Effector memory CD4-positive, alpha-beta T cell (primary cell): ENCODE data around the gene KITLG.
"Not testable (repeated sequence)": the region's sequence is repeated elsewhere in the genome, so short reads cannot be mapped to it uniquely, and the experiment has no call there.

Experiments used
- DNase-seq, 3 donors: peaks; one replicate each; pipeline ENCODE4 v3.0.0-alpha.2; 2020
- H3K27ac ChIP-seq: 2 replicates; pipeline ENCODE4 v1.7.0; 2013; ENCODE audit warnings: mild to moderate bottlenecking, low read length, moderate library complexity; ENCODE audit not compliant: insufficient read depth, poor library complexity, severe bottlenecking
- H3K27me3 ChIP-seq: replicated peaks from 2 replicates; pipeline ENCODE4 v1.7.0; 2013; ENCODE audit warnings: mild to moderate bottlenecking, low read length; ENCODE audit not compliant: insufficient read depth, control insufficient read depth, poor library complexity, severe bottlenecking
- H3K36me3 ChIP-seq: 2 replicates; pipeline ENCODE4 v1.7.0; 2013; ENCODE audit warnings: mild to moderate bottlenecking, low read length, moderate library complexity; ENCODE audit not compliant: control insufficient read depth, insufficient read depth
- H3K4me1 ChIP-seq: 2 replicates; pipeline ENCODE4 v1.7.0; 2013; ENCODE audit warnings: low read length, mild to moderate bottlenecking; ENCODE audit not compliant: control insufficient read depth, insufficient read depth, poor library complexity, severe bottlenecking
- H3K4me3 ChIP-seq: 2 replicates; pipeline ENCODE4 v1.7.0; 2013; ENCODE audit warnings: low read length, low read depth, mild to moderate bottlenecking; ENCODE audit not compliant: insufficient read depth, poor library complexity, severe bottlenecking
- H3K9me3 ChIP-seq: 2 replicates; pipeline ENCODE4 v1.7.0; 2013; ENCODE audit warnings: mild to moderate bottlenecking, low read length, moderate library complexity; ENCODE audit not compliant: control insufficient read depth

KITLG gene

DNA sequence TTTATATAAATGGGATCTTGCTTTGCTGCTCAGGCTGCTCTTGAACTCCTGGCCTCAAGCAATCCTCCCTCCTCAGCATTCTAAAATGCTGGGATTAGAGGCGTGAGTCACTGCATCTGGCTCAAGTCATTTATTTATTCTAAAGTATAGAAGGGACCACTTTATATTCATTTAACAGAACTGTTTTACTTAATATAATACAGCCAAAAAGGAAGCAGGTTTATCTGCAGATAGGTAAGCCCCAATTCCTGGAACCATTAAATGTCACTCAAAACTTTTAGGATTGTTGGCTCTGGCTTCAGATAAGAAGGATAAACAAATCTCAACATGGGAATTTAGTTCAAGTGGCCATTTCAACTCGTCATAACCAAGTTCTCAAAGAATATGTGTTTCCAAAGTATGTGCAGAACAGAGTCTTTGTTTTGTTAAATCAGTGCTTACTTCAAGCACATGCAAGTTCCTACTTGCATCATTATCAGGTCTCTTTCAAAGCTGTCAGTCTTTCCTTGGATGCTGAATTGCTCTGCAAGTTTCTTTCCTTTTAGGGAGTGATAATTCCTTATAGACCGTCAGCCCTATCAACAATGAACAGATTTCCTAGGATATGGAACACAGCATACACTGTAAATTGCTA, 60.4 kb downstream of the KITLG start:
- no peaks in the 10 kb centered on the region for H3K9me3 ChIP-seq
- H3K27me3 ChIP-seq = no peaks in the 10 kb centered on the region
- no peak overlapping the region for H3K27ac ChIP-seq
- H3K4me3 ChIP-seq = no peak overlapping the region
- DNase-seq = no peak
- H3K4me1 ChIP-seq = no peaks in the 10 kb centered on the region
- no peaks in the 10 kb centered on the region for H3K36me3 ChIP-seq

DNA sequence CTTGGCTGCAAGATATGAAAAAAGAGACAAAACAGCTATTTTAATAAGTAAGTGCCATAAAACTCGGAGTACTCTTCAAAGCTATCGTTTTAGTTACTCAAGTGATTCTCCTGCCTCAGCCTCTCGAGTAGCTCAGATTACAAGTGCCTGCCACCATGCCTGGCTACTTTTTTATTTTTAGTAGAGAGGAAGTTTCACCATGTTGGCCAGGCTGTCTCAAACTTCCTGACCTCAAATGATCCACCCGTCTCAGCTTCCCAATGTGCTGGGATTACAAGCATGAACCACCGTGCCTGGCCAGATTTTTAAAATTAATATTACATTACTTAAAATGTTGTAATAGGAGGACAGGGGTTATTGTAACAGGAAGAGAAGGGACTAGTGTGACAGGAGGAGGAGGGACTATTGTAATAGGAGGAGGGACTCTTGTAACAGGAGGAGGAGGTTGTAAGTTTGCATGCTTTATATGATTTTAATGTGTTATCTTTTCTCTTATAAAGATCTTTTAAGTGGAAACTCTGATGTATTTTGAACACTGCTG, 61.3 kb downstream of the KITLG start:
- Histone ChIP-seq H3K27me3 (no peaks in the 10 kb centered on the region), H3K36me3 (no peaks in the 10 kb centered on the region), H3K4me1 (no peaks in the 10 kb centered on the region), H3K9me3 (no peaks in the 10 kb centered on the region), H3K4me3 (no peak overlapping the region), H3K27ac (no peak overlapping the region)
- no peak for DNase-seq

DNA sequence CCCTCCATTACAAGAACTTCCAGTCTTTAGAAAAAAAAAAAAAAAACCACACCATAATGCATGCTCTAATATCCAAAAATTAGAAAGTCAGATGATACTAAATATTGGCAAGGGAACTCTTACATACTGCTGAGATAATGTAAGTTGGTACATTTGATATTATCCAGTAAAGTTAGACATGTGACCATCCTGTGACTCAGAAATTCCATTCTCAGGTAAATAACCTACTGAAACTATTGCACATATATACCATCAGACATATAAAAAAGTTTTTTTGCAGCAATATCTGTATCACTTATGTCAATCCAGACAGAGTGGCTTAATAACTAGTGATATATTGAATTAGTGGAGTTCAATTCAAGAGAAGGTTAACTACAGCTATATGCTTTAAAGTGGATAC, 63.5 kb downstream of the KITLG start:
- Histone ChIP-seq H3K36me3 (no peaks in the 10 kb centered on the region), H3K27ac (no peak overlapping the region), H3K9me3 (no peaks in the 10 kb centered on the region), H3K27me3 (no peaks in the 10 kb centered on the region), H3K4me1 (no peaks in the 10 kb centered on the region), H3K4me3 (no peak overlapping the region)
- DNase-seq = no peak

DNA sequence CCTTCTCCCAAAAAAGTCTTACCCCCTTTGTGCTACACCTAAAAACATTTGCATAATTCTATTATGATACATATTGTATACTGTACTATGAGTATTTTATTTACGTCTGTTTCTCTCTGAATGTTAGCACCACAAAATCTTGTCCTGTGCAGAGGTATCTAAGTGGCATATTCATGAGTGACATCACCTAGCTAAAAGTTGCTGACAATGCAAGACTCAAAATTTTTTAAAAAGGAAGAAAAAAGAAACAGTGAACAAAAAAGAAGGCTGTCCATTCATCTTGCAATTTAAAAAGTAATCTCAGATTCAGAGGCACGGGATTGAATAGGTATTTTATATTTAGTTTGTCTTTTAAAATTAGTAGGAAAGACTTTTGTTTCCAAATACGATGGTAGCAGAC, 69.4 kb downstream of the KITLG start:
- Histone ChIP-seq H3K4me3 (no peak overlapping the region), H3K27me3 (no peaks in the 10 kb centered on the region), H3K27ac (no peak overlapping the region), H3K36me3 (no peaks in the 10 kb centered on the region), H3K4me1 (no peaks in the 10 kb centered on the region), H3K9me3 (no peaks in the 10 kb centered on the region)
- no peak for DNase-seq

DNA sequence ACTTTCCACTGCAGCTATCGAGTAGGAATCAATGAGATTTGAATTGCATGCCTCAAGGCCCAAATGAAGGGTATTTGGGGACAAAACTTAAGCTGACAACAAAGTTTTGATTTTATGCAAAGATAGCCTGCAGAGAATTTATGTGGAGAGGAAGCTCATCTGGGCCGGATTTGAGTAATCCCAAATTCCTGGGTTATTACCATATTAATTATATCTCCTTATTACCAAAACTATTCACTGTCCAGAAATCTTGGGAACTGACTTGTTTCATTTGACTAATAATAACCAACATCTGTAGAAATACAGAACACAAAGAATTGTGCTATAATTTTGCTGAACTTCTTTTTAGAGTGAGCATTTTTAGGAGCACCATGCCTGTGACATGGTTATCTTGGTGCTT, 70.4 kb downstream of the KITLG start:
- Histone ChIP-seq H3K4me3 (no peak overlapping the region), H3K4me1 (no peaks in the 10 kb centered on the region), H3K9me3 (no peaks in the 10 kb centered on the region), H3K27me3 (no peaks in the 10 kb centered on the region), H3K36me3 (no peaks in the 10 kb centered on the region), H3K27ac (no peak overlapping the region)
- no peak for DNase-seq

DNA sequence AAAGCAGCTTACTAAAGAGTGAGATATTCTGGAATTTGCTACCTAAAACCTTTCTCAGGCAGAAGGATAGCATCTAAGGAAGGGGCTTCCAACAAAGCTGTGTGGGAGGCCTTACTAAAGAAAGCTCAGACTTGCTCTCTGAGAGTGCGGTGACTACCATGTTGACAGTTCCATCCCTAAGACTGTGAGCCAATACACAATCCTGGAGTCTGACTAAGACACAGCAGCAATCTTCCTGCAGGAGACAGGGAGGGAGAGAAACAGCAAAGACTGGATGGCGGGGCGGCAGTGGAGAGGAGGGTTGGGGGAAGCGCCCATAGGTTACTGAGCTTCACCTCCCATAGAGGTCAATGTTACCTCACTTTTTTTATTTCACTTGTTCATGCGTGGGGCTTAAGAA, 70.9 kb downstream of the KITLG start:
- DNase-seq = no peak
- Histone ChIP-seq H3K36me3 (no peaks in the 10 kb centered on the region), H3K27me3 (no peaks in the 10 kb centered on the region), H3K27ac (no peak overlapping the region), H3K4me3 (no peak overlapping the region), H3K9me3 (no peaks in the 10 kb centered on the region), H3K4me1 (no peaks in the 10 kb centered on the region)

DNA sequence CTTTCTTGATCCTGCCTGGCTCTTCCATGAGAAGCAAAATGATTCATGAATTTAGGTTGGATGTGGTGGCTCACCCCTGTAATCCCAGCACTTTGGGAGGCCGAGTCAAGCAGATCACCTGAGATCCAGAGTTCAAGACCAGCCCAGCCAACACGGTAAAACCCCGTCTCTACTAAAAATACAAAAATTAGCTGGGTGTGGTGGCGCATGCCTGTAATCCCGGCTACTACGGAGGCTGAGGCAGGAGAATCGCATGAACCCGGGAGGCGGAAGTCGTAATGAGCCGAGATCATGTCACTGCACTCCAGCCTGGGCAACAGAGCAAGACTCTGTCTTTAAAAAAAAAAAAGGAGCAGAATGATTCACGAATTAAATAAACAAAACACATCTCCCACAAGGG, 72.4 kb downstream of the KITLG start:
- H3K4me1 ChIP-seq, H3K27me3 ChIP-seq, H3K9me3 ChIP-seq, DNase-seq, H3K27ac ChIP-seq, H3K36me3 ChIP-seq, H3K4me3 ChIP-seq: not testable (repeated sequence)

DNA sequence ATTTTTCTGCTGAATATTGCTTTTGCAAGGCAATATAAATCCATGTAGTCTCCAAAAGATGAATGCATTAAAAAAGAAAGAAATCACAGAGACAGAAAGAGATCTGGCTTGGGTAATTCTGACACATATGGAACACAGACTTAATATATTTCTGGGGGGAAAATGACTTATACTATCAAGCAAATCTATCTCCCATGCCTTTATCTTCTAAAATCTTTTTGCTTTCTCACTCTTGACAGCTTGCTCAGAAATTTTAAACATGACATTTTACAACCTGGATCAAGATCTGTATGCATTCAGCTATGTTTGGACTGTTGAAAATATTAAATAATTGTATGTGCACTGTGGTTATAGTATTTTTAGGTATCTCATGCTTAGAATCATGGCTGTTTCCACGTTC, 73.0 kb downstream of the KITLG start:
- Histone ChIP-seq H3K9me3 (no peaks in the 10 kb centered on the region), H3K4me1 (no peaks in the 10 kb centered on the region), H3K27ac (no peak overlapping the region), H3K4me3 (no peak overlapping the region), H3K36me3 (no peaks in the 10 kb centered on the region), H3K27me3 (no peaks in the 10 kb centered on the region)
- DNase-seq = no peak

DNA sequence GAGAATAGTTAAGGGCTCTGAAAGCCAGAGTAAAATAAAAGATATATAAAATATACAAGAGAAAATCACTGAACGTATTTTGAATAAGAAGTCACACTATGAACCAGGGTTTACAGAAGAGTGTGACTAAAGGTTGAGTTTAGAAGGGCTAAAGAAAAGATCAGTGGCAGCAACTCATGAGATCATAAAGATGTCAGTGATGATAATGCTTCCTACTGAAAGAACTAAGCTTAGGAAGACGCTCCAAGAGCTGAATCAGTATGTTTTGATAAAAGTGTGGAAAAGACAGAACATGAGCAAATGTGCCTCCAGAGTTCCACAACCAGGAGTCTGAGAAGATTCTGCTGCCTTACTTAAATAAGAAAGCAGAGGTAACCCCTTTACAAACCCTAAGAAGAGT, 74.6 kb downstream of the KITLG start:
- H3K27me3 ChIP-seq = no peaks in the 10 kb centered on the region
- no peaks in the 10 kb centered on the region for H3K9me3 ChIP-seq
- DNase-seq = no peak
- no peak overlapping the region for H3K4me3 ChIP-seq
- no peaks in the 10 kb centered on the region for H3K4me1 ChIP-seq
- H3K27ac ChIP-seq = no peak overlapping the region
- no peaks in the 10 kb centered on the region for H3K36me3 ChIP-seq

DNA sequence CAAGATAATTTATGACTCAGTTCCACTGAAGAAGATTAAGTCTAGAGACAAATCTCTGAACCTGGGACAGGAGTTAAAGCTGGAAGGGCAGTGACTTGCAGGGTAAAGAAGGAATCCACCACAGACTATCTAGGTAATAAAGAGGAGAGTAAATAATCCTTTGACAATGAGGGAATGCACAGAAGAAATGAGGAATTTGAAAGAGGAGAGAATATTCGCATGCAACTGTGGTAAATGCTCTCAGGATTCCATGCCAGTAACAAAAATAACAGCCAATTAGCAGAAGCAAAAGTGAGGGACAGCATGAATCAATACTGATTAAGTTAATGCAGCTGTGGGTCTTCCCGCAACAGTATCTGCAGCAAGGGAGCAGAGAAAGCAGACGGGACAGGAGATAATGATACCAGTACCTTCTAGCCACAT, 77.0 kb downstream of the KITLG start:
- no peaks in the 10 kb centered on the region for H3K9me3 ChIP-seq
- no peaks in the 10 kb centered on the region for H3K4me1 ChIP-seq
- no peaks in the 10 kb centered on the region for H3K36me3 ChIP-seq
- no peak overlapping the region for H3K27ac ChIP-seq
- no peak overlapping the region for H3K4me3 ChIP-seq
- H3K27me3 ChIP-seq = no peaks in the 10 kb centered on the region
- no peak for DNase-seq
